Stimulated activated CD4-positive, alpha-beta T cell treated with anti-CD3 and anti-CD28 coated beads, Interleukin-1b, Interleukin-23, amount 100 ng/mL, for 48 hours (primary cell): ENCODE results near the gene FLYWCH2.

Source experiments
- DNase-seq: peaks from one replicate; pipeline ENCODE4 v3.0.0-alpha.2; 2020

Gene FLYWCH2

GRCh38 chr16:2884041-2884451 lies 1.0 kb downstream of the FLYWCH2 start:
- no peak for DNase-seq

GRCh38 chr16:2894231-2894630 lies 11.2 kb downstream of the FLYWCH2 start:
- no peak for DNase-seq

DNA sequence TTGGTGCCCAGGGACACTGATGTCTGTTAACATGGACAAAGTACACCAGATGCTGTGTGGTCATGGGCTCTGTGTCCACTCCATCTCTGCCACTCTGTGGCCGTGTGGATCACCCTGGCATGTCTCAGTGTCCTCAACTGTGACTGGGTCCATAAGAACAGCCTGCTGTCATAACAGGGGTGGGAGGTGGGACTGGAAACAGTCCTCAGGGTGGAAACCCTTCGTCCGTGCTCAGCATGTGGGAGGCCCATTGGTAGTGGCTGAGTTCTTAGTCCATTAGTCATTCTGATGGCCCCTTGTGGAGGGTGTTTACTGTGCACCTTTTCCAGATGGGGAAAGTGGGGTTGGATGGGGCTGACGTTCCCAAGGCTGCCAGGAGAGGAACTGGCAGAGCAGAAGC lies 12.8 kb downstream of the FLYWCH2 start:
- DNase-seq: no peak

GRCh38 chr16:2896480-2897010 lies 13.5 kb downstream of the FLYWCH2 start:
- DNase-seq: no peak

DNA sequence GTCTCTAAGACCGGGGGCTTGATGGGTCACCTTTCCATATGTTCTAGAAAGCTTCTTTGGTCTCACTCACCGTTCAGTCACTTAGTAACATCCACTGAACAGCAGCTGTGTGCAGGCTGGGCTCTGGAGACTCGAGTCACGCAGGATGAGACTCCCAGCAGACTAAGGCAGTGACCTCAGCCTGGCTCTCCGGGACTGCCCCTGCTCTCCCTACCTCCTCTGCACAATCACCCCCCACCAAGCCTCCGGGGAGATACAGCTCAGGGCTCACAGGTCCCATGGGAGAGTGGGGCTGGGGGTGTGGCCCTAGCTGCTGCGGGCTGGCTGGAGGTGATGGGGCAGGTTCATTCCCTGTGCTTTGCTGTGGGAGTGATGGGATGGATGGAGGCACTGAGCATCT lies 14.1 kb downstream of the FLYWCH2 start:
- DNase-seq: no peak

DNA sequence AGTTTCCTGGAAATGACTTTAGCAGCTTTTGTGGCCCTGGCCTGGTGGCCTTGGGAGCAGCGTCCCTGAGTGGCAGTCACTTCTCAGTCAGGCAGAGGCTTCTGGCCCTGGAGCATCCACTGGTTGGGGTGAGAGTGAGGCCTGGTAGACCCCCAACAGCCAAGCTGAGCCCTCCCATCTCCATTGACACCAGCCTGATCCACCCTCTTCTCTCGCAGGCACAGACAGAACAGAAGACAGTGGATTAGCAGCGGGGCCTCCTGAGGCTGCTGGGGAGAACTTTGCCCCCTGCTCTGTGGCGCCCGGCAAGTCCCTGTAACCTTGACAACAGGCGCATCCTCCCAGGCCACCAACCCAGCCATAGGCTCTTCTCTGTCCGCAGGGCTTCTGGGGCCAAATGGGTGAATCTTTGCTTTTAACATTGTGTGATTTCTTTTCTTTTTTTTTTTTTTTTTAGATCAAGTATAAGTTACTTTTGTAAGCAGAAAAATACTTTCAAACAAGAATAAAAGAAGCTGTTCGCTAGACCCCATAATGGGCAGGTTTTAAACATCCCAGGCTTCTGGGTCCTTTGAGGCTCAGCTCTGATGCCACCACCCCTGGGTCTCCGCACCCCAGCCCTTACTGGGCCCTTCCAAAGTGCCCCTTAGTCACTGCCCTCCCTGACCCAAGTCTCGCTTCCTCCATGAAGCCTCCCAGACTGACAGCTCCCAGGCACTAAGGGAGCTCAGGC lies 16.0 kb downstream of the FLYWCH2 start:
- DNase-seq: no peak

DNA sequence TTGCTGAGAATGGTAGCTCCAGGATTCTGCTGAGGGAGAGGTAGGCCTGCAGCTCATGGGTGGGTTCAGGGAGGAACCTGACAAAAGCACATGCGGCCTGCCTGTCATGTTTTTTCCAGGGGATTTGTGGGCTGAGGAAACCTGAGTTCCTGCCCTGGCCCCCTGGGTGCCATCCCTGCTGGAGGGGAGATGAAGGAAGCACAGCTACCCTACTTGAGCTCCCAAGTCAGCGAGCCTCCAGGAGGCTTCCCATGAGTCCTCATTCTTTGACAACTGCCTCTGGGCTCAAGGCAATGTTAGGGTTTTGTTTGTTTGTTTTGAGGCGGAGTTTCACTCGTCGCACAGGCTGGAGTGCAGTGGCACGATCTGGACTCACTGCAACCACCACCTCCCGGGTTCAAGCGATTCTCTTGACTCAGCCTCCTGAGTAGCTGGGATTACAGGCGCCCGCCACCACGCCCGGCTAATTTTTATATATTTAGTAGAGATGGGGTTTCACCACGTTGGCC lies 16.6 kb downstream of the FLYWCH2 start:
- no peak for DNase-seq

- no peak for DNase-seq
Observed at GRCh38 chr16:2900526-2901075, 17.6 kb downstream of the FLYWCH2 start.

DNA sequence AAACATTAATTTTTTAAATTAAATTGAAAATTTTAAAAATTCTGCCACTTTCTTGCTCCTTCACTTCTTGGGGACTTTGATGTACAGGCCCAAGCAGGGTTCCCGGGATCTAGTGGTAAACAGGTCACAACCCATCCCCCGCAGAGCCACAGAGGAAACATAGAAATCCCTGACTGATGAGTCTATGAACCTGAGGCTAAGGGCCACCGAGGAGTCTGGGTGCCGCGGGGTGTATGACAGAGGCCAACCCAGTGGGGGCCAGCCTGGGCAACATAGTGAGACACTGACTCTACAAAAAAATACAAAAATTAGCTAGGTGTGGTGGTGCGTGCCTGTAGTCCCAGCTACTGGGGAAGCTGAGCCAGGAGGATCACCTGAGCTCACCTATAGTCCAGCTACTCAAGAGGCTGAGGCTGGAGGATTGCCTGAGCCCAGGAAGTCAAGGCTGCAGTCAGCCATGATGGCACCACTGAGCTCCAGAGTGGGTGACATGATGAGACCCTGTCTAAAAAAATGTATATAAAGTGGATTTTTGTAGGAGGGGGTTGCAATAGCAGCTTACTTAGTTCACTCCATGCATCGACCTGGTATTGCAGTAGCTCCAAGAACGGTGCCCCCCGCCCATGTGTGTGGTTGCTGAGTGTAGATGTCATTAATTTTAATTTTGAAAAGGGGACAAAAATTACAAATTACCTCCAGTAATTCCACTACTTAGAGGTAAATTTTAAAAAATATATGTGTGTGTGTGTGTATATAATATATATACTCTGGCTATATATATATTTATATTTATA lies 19.5 kb downstream of the FLYWCH2 start:
- DNase-seq: no peak

DNA sequence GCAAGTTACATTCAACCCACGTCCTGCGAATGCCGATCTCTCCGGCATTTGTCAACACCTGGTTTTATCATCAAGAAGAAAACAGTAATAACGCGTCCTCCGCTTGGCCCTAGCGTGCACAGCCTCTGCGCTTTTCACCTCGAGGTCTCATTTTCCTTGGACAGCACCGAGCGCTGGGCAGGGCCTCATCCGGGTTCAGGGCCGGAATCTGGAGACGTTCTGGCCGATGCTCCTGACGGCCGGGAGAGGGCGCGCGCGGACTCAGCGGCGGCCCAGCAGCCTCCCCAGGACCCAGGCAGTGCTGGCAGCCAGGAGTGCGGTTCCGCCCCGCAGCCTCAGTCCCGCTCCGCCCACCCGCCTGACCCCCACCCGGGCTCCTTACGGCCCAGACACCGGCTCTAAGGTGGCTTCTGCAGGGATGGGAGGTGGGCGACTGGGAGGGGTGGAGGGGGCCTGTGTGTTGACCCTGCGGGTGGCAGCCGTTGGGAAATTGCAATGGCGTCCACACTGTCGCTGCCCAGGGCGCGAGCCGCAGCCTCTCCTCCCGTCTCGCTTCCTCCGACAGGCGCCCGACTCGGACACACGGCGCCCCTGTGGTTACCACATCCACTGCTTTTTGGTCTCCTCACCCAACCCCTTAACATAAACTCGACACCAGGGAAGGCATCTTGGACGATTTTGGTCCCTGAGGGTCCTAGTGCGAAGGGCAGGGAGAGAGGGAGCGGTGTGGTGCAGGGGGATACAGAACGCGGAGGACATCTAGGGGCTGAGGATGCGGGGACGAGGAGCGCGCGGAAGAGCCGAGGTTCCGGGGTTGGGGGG lies 21.3 kb downstream of the FLYWCH2 start:
- peak; percentile 79 for DNase-seq

- DNase-seq: no peak
Observed at GRCh38 chr16:2904922-2905240, 21.9 kb downstream of the FLYWCH2 start.

- peak; percentile 99 for DNase-seq
Observed at GRCh38 chr16:2905241-2905987, 22.4 kb downstream of the FLYWCH2 start.

DNA sequence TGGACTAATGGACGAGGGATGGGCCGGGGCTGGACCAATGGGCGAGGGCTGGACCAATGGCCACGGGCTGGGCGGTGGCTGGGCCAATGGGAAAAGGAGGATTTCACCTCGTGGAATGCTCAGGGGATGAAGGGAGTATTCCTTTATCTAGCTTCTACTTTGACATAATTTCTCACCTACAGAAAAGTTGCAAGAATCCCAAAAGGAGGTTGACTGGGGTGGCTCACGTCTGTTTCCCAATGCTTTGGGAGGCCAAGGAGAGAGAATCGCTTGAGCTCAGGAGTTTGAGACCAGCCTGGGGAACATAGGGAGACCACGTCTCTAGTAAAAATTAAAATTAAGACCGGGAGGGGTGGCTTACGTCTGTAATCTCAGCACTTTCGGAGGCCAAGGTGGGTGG lies 23.0 kb downstream of the FLYWCH2 start:
- DNase-seq: no peak

DNA sequence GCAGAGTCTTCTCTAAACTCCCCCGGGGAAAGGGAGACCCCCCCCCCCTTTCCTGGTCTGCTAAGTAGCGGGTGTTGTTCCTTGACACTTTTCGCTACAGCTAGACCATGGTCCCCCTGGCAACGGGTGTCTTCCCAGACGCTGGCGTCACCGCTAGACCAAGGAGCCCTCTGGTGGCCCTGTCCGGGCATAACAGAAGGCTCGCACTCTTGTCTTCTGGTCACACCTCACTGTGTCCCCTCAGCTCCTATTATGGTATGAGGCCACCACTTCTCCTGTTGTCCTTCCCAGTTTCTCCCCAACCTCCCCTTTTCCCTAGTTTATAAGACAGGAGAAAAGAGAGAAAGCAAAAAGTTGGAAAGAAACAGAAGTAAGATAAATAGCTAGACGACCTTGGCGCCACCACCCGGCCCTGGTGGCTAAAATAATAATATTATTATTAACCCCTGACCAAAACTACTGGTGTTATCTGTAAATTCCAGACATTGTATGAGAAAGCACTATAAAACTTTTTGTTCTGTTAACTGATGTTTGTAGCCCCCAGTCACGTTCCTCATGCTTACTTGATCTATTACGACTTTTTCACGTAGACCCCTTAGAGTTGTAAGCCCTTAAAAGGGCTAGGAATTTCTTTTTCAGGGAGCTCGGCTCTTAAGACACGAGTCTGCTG lies 24.2 kb downstream of the FLYWCH2 start:
- peak; percentile 55 for DNase-seq

DNA sequence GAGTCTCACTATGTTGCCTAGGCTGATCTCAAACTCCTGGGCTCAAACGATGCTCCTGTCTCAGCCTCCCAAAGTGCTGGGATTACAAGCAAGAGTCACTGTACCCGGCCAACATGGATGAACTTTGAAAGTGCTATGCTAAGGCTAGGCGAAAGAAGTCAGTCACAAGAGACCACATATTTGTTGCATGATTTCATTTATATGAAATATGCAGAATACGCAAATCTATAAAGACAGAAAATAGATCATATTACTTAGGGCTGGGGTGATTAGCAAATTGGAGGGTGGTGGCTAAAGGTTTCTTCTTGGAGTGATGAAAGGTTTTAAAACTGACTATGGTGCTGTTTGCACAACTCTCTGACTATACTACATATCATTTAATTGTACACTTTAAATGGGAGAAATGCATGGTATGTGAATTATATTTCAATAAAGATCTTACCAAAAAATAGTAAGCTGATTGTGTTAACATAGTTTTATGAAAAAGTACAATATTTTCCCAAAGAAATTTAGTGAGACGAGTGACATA lies 27.5 kb downstream of the FLYWCH2 start:
- no peak for DNase-seq

DNA sequence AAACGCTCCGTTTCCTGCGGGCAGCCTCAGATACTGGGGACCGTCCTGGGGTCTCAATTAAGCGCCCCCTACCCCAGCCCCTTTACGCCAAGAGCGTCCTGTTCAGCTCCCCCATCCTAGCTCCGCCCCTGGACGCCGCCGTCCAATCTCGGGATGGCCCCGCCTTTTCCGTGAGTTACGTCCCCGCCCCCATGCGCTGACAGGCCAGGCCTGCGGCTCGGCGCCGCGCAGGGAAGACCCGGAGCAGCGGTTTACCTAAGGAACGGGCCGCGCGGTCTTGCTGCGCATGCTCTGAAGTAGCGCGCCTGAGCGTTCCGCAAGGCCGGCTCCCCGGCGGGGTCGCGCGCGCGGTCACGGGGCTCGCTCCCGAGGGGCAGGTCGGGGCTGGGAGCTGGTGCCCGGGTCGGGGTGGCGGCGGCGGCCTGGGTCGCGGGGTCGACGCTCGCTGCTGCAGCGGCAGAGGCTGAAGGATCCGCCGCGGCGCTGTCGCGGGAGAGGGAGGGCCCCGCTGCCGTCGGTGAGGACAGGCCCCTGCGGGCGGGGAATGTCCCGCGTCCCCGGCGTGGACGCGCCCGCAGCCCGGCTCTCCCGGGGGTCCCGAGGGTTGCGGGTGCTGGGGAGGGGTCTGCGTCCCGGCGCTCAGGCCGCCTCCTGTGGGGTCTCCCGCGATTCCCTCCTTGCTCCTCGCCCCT lies 28.8 kb downstream of the FLYWCH2 start, which contains the start of gene FLYWCH1:
TSS of gene FLYWCH1 (plus strand) at position 294 of the 692 bp plus-strand sequence. CDS start 17,755 bp downstream, outside the sequence.
- DNase-seq: peak; percentile 98

DNA sequence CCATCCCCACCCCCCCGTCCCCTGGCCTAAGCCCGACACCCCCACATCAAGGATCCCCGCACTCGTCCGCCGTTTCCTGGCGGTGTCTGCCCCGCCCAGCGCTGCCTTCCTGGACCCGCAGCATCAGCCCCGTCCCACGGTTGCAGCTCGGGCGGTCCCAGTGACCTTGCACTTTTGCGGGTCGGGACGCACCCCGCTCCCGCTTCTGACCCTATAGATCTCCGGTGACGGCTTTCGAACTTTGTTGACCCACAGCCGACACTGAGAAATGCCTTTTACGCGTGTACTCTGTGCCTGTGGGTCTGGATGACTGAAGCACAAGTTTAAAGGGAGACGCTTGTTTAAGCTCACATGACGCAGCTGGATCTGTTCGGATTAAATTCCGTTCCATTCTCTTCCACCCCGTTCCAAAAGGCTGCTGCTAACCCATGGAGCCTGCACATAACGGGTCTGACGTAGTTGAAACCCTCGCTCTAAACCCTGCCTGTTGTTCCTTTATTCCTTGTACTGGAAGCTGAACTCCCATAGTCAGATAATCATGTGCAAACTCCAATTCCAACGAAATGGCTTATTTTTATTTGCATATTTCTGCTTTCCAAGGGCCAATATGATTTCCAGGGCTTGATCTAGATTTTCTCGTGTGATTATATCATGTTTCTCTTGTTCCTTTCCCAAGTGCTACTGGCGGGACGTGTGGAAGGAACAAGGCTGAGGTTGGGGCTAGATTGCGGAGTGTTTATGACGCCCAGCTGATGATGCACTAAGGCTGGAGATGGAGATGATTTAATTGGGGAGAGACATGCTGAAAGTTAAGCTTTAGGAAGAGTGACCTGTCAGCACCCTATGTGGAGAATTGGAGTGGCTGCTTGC lies 29.6 kb downstream of the FLYWCH2 start:
- DNase-seq: peak; percentile 23

- no peak for DNase-seq
Observed at GRCh38 chr16:2913603-2914002, 30.6 kb downstream of the FLYWCH2 start.

DNA sequence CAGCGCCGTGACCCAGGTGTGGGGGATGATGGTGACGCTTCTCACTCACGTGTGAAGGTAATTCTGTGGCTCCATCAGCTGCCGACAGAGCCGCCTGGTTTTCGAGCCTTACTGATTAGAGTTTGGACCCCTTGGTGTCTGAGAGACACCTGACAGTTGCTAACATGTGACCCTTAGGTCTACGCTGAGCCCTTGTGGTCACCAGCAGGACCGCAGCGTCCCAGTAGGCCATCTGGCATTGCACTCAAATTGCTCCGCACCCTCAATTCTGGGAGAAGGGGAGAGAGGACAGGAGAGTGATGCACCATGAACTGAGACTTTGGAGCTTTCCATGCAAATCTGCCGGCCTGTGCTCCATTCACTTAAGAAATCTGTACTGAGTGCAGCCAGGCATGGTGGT lies 31.2 kb downstream of the FLYWCH2 start:
- DNase-seq: no peak
